ENCODE data around the gene SCNN1A. TPM values are rescaled to one million over a fixed set of nuclear protein-coding genes. Genes with fewer than 3 reads are reported as not detected.

The SCNN1A gene
- total and polyA plus RNA-seq, 2 of the 13 experiments (the other 11 are each of a cell fraction or from before 2014, with no cell fraction given), result 1.5 to 14.6 TPM

DNA sequence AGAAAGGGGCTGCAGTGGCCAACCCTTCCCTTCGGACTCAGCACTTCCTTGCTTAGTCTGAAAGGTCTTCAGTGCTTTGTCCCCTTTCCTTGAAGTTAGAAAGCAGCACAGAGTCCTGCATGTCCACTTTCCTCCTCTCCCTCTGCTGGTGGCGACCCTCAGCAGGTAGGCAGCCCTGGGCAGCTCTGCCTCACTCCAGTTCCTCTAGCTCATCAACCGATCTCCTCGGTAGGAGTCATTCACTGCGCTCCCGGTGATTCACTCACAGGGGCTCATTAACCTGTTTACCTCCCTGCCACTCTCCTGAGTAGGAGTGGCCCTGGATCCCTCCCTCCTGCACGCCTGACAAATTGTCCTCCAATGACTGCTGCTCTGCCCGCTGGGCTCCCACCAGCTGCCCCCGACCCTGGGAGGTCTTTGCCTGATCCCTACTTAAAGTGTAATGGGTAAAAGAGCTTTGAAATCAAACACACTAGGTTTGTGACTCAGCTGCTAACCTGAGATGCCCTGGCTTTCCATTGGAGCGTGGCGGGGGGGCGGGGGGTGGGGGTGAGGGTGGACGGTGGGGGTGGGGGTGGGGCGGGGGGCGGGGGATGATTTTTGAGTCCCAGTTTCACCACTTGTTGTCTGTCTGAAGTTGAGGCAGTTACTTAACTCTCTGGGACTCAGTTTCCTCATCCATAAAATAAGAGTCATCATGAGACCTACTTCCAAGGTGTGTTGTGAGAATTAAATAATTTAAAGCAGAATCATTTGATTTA lies 4.2 kb downstream of the SCNN1A start (continued):
- TF ChIP-seq RFXAP (CRISPR knock-in tag; IDR thresholded peaks at IDR 0.05; ENCODE audit: borderline replicate concordance), result 0 out of 2 replicates have a peak, but pooled peaks have one; percentile 17
- TF ChIP-seq PAX8 (CRISPR knock-in tag; IDR thresholded peaks at IDR 0.05; ENCODE audit: borderline replicate concordance), result no peak
- TF ChIP-seq, protein P1, sequence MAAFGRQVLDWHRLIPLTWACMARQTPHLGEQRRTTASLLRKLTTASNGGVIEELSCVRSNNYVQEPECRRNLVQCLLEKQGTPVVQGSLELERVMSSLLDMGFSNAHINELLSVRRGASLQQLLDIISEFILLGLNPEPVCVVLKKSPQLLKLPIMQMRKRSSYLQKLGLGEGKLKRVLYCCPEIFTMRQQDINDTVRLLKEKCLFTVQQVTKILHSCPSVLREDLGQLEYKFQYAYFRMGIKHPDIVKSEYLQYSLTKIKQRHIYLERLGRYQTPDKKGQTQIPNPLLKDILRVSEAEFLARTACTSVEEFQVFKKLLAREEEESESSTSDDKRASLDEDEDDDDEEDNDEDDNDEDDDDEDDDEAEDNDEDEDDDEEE (CRISPR knock-in tag; IDR thresholded peaks at IDR 0.05), result no peak
- TF ChIP-seq PITX1 (CRISPR knock-in tag; IDR thresholded peaks at IDR 0.05), result peak; percentile 63
- peak; percentile 37; the same call in 1 of the 2 replicates for TF ChIP-seq MYC (CRISPR knock-in tag; IDR thresholded peaks at IDR 0.05; ENCODE audit: borderline replicate concordance)
- peak; percentile 99 for TF ChIP-seq MEIS2 (CRISPR knock-in tag; IDR thresholded peaks at IDR 0.05)
- peak; percentile 43; the same call in 1 of the 2 replicates for TF ChIP-seq SSRP1 (CRISPR knock-in tag; IDR thresholded peaks at IDR 0.05)
- no peak; the same call in 1 of the 2 replicates for TF ChIP-seq HOXA5 (CRISPR knock-in tag; IDR thresholded peaks at IDR 0.05)
- no peak for TF ChIP-seq ZNF737 (CRISPR knock-in tag; IDR thresholded peaks at IDR 0.05; ENCODE audit: borderline replicate concordance)
- no peak; the same call in 1 of the 2 replicates for TF ChIP-seq ZNF788 (CRISPR knock-in tag; IDR thresholded peaks at IDR 0.05; ENCODE audit: borderline replicate concordance)
- TF ChIP-seq POLR2AphosphoS5 (IDR thresholded peaks at IDR 0.05; ENCODE audit: low read depth, low read length), result peak; percentile 70
- no peak for TF ChIP-seq ZBTB42 (CRISPR knock-in tag; IDR thresholded peaks at IDR 0.05)
- no peak; the same call in none of the 2 replicates for TF ChIP-seq RARA (CRISPR knock-in tag; IDR thresholded peaks at IDR 0.05)
- TF ChIP-seq ZNF816 (CRISPR knock-in tag; IDR thresholded peaks at IDR 0.05; ENCODE audit: borderline replicate concordance), result 0 out of 2 replicates have a peak, but pooled peaks have one; percentile 61
- no peak for TF ChIP-seq NAIF1 (CRISPR knock-in tag; IDR thresholded peaks at IDR 0.05; ENCODE audit: borderline replicate concordance)
- TF ChIP-seq, protein P2, sequence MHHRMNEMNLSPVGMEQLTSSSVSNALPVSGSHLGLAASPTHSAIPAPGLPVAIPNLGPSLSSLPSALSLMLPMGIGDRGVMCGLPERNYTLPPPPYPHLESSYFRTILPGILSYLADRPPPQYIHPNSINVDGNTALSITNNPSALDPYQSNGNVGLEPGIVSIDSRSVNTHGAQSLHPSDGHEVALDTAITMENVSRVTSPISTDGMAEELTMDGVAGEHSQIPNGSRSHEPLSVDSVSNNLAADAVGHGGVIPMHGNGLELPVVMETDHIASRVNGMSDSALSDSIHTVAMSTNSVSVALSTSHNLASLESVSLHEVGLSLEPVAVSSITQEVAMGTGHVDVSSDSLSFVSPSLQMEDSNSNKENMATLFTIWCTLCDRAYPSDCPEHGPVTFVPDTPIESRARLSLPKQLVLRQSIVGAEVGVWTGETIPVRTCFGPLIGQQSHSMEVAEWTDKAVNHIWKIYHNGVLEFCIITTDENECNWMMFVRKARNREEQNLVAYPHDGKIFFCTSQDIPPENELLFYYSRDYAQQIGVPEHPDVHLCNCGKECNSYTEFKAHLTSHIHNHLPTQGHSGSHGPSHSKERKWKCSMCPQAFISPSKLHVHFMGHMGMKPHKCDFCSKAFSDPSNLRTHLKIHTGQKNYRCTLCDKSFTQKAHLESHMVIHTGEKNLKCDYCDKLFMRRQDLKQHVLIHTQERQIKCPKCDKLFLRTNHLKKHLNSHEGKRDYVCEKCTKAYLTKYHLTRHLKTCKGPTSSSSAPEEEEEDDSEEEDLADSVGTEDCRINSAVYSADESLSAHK (CRISPR knock-in tag; IDR thresholded peaks at IDR 0.05; ENCODE audit: borderline replicate concordance), result no peak
- no peak for TF ChIP-seq ZNF557 (CRISPR knock-in tag; IDR thresholded peaks at IDR 0.05)
- TF ChIP-seq THYN1 (CRISPR knock-in tag; IDR thresholded peaks at IDR 0.05; ENCODE audit: borderline replicate concordance, low read depth), result no peak
- 0 out of 2 replicates have a peak, but pooled peaks have one; percentile 17 for TF ChIP-seq NR2F6 (IDR thresholded peaks at IDR 0.05)
- TF ChIP-seq NR2F6 (CRISPR knock-in tag; IDR thresholded peaks at IDR 0.05), result peak; percentile 58; the same call in 1 of the 2 replicates
- TF ChIP-seq TEAD3 (CRISPR knock-in tag; optimal IDR thresholded peaks at IDR 0.05; ENCODE audit: borderline replicate concordance), result peak; percentile 49
- no peak for TF ChIP-seq ZBTB21 (CRISPR knock-in tag; IDR thresholded peaks at IDR 0.05)
- peak; percentile 76 for TF ChIP-seq FOXA1 (IDR thresholded peaks at IDR 0.05)
- TF ChIP-seq FOXA1 (CRISPR knock-in tag; IDR thresholded peaks at IDR 0.05), result peak; percentile 97
- TF ChIP-seq ZNF543 (CRISPR knock-in tag; IDR thresholded peaks at IDR 0.05), result 0 out of 2 replicates have a peak, but pooled peaks have one; percentile 45
- TF ChIP-seq, protein P3, sequence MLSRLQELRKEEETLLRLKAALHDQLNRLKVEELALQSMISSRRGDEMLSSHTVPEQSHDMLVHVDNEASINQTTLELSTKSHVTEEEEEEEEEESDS (CRISPR knock-in tag; IDR thresholded peaks at IDR 0.05; ENCODE audit: borderline replicate concordance), result no peak
- TF ChIP-seq XRCC5 (optimal IDR thresholded peaks at IDR 0.05; ENCODE audit: low read length), result peak; percentile 82
- TF ChIP-seq KMT2A (CRISPR knock-in tag; IDR thresholded peaks at IDR 0.05), result peak; percentile 37; the same call in 1 of the 2 replicates
- no peak for TF ChIP-seq NFKB2 (CRISPR knock-in tag; IDR thresholded peaks at IDR 0.05; ENCODE audit: borderline replicate concordance)

All from HepG2 (cell line).